GM12878 (cell line): ENCODE results near the gene SLIT1. TPM values are rescaled to one million over a fixed set of nuclear protein-coding genes. Genes with fewer than 3 reads are reported as not detected.

Experiments used
- ATAC-seq: fragments of 200-7000 bp; cut with Tn5 transposase; 3 replicates; pipeline ENCODE4 v1.9.1; 2020; ENCODE audit warnings: mild to moderate bottlenecking, moderate library complexity
- BruUV-seq: library from RNA; stranded (reverse); fragments of 400-500 nt; replicated peaks from 2 replicates; lab custom pipeline; 2021; lab: Mats Ljungman, UMichigan
- CTCF ChIA-PET: fragments of 300-600 bp; sonication (Branson Sonifier 250); formaldehyde crosslinking; extraction: SDS; loops from one replicate; lab custom pipeline; 2021; ENCODE audit warnings: inconsistent platforms; lab: Yijun Ruan, JAX
- POLR2A ChIA-PET: fragments of 350-600 bp; formaldehyde crosslinking; extraction: SDS; loops from one replicate; lab custom pipeline; 2021; ENCODE audit warnings: inconsistent platforms; lab: Charles Lee
- RAD21 ChIA-PET: fragments of 300-600 bp; sonication (Branson Sonifier 250); formaldehyde crosslinking; loops from one replicate; lab custom pipeline; 2023; ENCODE audit warnings: antibody characterized with exemption; ENCODE audit not compliant: unreplicated experiment; lab: Charles Lee
- SMC1A ChIA-PET: fragments of 300-600 bp; sonication (Branson Sonifier 250); formaldehyde crosslinking; loops from one replicate; lab custom pipeline; 2023; ENCODE audit not compliant: unreplicated experiment, uncharacterized antibody; lab: Charles Lee
- DNase-seq: peaks from one replicate; pipeline ENCODE4 v3.0.0-alpha.2; 2011; ENCODE audit warnings: low read depth, low spot score
- FAIRE-seq: peaks from 3 replicates; lab custom pipeline; 2011; peaks lifted over from hg19 to GRCh38; lab: Jason Lieb, UNC
- H2AFZ ChIP-seq: 2 replicates; pipeline ENCODE4 v1.6.0; 2011; ENCODE audit warnings: low read depth, low read length, control low read depth; ENCODE audit not compliant: control insufficient read depth
- H3K27ac ChIP-seq: 2 replicates; pipeline ENCODE4 v1.5.1; 2011; ENCODE audit warnings: control low read depth; ENCODE audit not compliant: control insufficient read depth, insufficient read depth
- H3K27me3 ChIP-seq, 2 experiments: replicated peaks in 1 of 2; 2 replicates each; pipeline versions ENCODE4 v1.6.0 to v1.6.1; 2011; ENCODE audit warnings: low read length in 1 of 2; ENCODE audit not compliant: control insufficient read depth in 2 of 2, insufficient read depth in 2 of 2
- H3K36me3 ChIP-seq, 2 experiments: 2 replicates each; pipeline ENCODE4 v1.5.1; 2011; ENCODE audit warnings: low read length in 1 of 2; ENCODE audit not compliant: control insufficient read depth in 2 of 2, insufficient read depth in 2 of 2
- H3K4me1 ChIP-seq: 2 replicates; pipeline ENCODE4 v1.6.1; 2011; ENCODE audit warnings: mild to moderate bottlenecking, low read length, moderate library complexity, mixed read lengths; ENCODE audit not compliant: control insufficient read depth, insufficient read depth
- H3K4me2 ChIP-seq: 2 replicates; pipeline ENCODE4 v1.6.0; 2011; ENCODE audit warnings: control low read depth; ENCODE audit not compliant: control insufficient read depth, insufficient read depth
- H3K4me3 ChIP-seq: fragments of 200-600 bp; sonication (generic); 2 replicates; pipeline ENCODE4 v1.5.1; 2016
- H3K79me2 ChIP-seq: 2 replicates; pipeline ENCODE4 v1.6.0; 2011; ENCODE audit warnings: low read length; ENCODE audit not compliant: control insufficient read depth, insufficient read depth
- H3K9ac ChIP-seq: 2 replicates; pipeline ENCODE4 v1.8.0; 2011; ENCODE audit warnings: low read length, control low read depth, mixed read lengths; ENCODE audit not compliant: control insufficient read depth, insufficient read depth
- H3K9me3 ChIP-seq: replicated peaks from 3 replicates; pipeline ENCODE4 v1.5.1; 2011; ENCODE audit warnings: mild to moderate bottlenecking, low read length; ENCODE audit not compliant: control insufficient read depth, insufficient read depth
- H4K20me1 ChIP-seq: 2 replicates; pipeline ENCODE4 v1.6.0; 2011; ENCODE audit not compliant: control insufficient read depth, insufficient read depth
- GABPA ChIP-seq: IDR thresholded peaks from 2 replicates; pipeline ENCODE4 v1.6.1; 2014; ENCODE audit warnings: antibody characterized with exemption, low read depth, mild to moderate bottlenecking, inconsistent platforms
- MEF2A ChIP-seq: IDR thresholded peaks from 2 replicates; pipeline ENCODE4 v1.6.1; 2011; ENCODE audit warnings: low read depth, mild to moderate bottlenecking, low read length, moderate library complexity; ENCODE audit not compliant: insufficient read depth
- MTA3 ChIP-seq: IDR thresholded peaks from 2 replicates; pipeline ENCODE4 v1.6.1; 2012; ENCODE audit warnings: low read length, inconsistent platforms, borderline replicate concordance
- SPI1 ChIP-seq: IDR thresholded peaks from 2 replicates; pipeline ENCODE4 v1.6.1; 2011; ENCODE audit warnings: low read depth, mild to moderate bottlenecking, low read length, moderate library complexity, borderline replicate concordance; ENCODE audit not compliant: insufficient read depth
- SUZ12 ChIP-seq: fragments of 200-600 bp; sonication (generic); IDR thresholded peaks from one replicate; pipeline ENCODE4 v1.6.1; 2018; ENCODE audit warnings: antibody characterized with exemption, mild to moderate bottlenecking; ENCODE audit not compliant: unreplicated experiment
- WGBS: methylation state at CpG from one replicate; pipeline ENCODE4 v1.1.6; 2016; ENCODE audit warnings: low lambda C conversion rate; ENCODE audit not compliant: insufficient replicate concordance, insufficient coverage; ENCODE audit errors: missing lambda C conversion rate; 5-methylcytosine and 5-hydroxymethylcytosine counted together
- in situ Hi-C: fragments of 300-500 bp; cut with MboI; formaldehyde crosslinking; loops from 9 replicates; pipeline ENCODE4 v1.14.3; 2018; ENCODE audit warnings: mixed read lengths
- intact Hi-C: fragments of 100-400 bp; cut with micrococcal nuclease; formaldehyde crosslinking; loops from one replicate; pipeline ENCODE4 v1.14.2; 2022; ENCODE audit not compliant: unreplicated experiment
- polyA plus RNA-seq, 11 experiments: library from polyadenylated mRNA; depleted of rRNA in 4 of 11; unstranded in 6 of 11; stranded (reverse) in 5 of 11; fragments of >200 nt; fragmentation: Nextera tagmentation in 4 of 11; fragmentation: Illumina TruSeq in 1 of 11; extraction: Ambion mirVana in 4 of 11; extraction: Trizol in 1 of 11; gene quantifications; 1 replicate in 1 of 11; 2 replicates in 10 of 11; pipeline versions ENCODE4 v1.2.1 to v1.2.3, GENCODE V29; 2011 to 2016; ENCODE audit warnings: inconsistent platforms in 2 of 11, missing spikeins in 2 of 11, low read depth in 1 of 11
- total RNA-seq, 4 experiments: library from RNA; depleted of rRNA in 3 of 4; stranded (reverse); fragments of >200 nt in 3 of 4; fragmentation: Illumina TruSeq in 1 of 4; extraction: Trizol in 1 of 4; gene quantifications; 2 replicates each; pipeline versions ENCODE4 v1.2.1 to v1.2.3, GENCODE V29; 2013 to 2021
- TF ChIP-seq, protein P1 (sequence below): fragments of 450-650 bp; IDR thresholded peaks from 2 replicates; pipeline ENCODE4 v1.6.1; 2017; ENCODE audit warnings: antibody characterized with exemption, mild to moderate bottlenecking, moderate library complexity
- TF ChIP-seq, protein P2 (sequence below): fragments of 450-650 bp; IDR thresholded peaks from 2 replicates; pipeline ENCODE4 v1.6.1; 2016; ENCODE audit warnings: mild to moderate bottlenecking
- TF ChIP-seq, protein P3 (sequence below): IDR thresholded peaks from 2 replicates; pipeline ENCODE4 v1.6.1; 2011; ENCODE audit warnings: borderline replicate concordance, low read depth, mild to moderate bottlenecking, moderate library complexity, mixed read lengths, low read length; ENCODE audit not compliant: insufficient read depth; ENCODE audit errors: extremely low read length
- TF ChIP-seq, protein P4 (sequence below): fragments of 450-650 bp; IDR thresholded peaks from 2 replicates; pipeline ENCODE4 v1.6.1; 2017; ENCODE audit warnings: mild to moderate bottlenecking, moderate library complexity
- TF ChIP-seq, protein P5 (sequence below): fragments of 450-650 bp; conservative IDR thresholded peaks from 2 replicates; pipeline ENCODE4 v1.6.1; 2017; ENCODE audit warnings: mild to moderate bottlenecking, moderate library complexity

SLIT1 gene
- total and polyA plus RNA-seq, 10 of the 15 experiments (the other 5 are each of a cell fraction or from before 2014, with no cell fraction given) = 0.04 to 0.19 (median 0.06) TPM; not detected in 4

DNA sequence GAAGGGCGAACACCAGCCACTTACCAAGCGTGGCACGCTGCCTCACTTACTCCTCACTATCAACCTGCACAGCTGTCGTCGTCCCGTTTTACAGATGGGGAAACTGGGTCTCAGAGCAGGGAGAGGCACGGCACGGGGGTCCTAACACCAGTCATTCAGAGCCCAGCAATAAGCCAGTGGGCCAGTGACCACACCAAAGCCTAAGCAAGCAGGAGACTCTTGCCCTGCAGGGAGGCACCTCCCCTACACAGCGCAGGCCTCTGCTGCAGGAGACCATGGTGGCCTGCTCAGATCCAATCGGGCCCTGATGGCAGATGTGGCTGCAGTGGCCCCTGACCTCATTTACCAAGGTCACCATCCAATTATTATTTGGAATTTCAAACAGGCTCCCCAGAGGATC lies 4.8 kb downstream of the SLIT1 start (continued):
- TF ChIP-seq, protein P1, sequence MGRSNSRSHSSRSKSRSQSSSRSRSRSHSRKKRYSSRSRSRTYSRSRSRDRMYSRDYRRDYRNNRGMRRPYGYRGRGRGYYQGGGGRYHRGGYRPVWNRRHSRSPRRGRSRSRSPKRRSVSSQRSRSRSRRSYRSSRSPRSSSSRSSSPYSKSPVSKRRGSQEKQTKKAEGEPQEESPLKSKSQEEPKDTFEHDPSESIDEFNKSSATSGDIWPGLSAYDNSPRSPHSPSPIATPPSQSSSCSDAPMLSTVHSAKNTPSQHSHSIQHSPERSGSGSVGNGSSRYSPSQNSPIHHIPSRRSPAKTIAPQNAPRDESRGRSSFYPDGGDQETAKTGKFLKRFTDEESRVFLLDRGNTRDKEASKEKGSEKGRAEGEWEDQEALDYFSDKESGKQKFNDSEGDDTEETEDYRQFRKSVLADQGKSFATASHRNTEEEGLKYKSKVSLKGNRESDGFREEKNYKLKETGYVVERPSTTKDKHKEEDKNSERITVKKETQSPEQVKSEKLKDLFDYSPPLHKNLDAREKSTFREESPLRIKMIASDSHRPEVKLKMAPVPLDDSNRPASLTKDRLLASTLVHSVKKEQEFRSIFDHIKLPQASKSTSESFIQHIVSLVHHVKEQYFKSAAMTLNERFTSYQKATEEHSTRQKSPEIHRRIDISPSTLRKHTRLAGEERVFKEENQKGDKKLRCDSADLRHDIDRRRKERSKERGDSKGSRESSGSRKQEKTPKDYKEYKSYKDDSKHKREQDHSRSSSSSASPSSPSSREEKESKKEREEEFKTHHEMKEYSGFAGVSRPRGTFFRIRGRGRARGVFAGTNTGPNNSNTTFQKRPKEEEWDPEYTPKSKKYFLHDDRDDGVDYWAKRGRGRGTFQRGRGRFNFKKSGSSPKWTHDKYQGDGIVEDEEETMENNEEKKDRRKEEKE = no peak
- TF ChIP-seq, protein P2, sequence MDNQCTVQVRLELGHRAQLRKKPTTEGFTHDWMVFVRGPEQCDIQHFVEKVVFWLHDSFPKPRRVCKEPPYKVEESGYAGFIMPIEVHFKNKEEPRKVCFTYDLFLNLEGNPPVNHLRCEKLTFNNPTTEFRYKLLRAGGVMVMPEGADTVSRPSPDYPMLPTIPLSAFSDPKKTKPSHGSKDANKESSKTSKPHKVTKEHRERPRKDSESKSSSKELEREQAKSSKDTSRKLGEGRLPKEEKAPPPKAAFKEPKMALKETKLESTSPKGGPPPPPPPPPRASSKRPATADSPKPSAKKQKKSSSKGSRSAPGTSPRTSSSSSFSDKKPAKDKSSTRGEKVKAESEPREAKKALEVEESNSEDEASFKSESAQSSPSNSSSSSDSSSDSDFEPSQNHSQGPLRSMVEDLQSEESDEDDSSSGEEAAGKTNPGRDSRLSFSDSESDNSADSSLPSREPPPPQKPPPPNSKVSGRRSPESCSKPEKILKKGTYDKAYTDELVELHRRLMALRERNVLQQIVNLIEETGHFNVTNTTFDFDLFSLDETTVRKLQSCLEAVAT = no peak

DNA sequence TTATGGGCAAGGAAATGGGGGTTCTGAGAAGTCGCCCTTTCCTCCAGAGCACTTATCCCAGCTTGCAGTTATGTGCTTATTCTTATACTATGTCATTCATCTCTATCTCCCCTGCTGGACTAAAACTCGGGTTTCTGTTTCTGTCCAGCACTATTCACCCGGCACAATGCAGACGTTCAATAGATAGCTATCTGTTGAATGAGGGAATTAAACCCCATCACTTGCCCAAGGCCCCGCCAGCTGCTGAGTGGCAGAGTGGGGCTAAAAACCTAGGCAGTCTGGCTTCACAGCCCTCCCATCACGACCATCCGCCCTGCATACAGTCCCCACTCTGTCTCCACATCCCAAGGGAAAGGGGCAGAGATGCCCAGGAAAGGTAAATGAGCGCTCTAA lies 5.4 kb downstream of the SLIT1 start:
- H3K9me3 ChIP-seq = no peaks in the 10 kb centered on the region
- H4K20me1 ChIP-seq = no peaks in the 10 kb centered on the region
- no peaks in the 10 kb centered on the region for H3K79me2 ChIP-seq
- ChIA-PET POLR2A (no interaction called here), SMC1A (no interaction called here), RAD21 (no interaction called here), CTCF (interaction anchor here (0.6 to 1.2 kb wide), 4 partner anchors 11 to 109 kb away, joined by 3 read pairs; no protein-coding TSS in a partner anchor)
- no peak for ATAC-seq
- no TSS peak for BruUV-seq
- peaks cover 15 to 16% of the 10 kb centered on the region in 2 experiments for H3K27me3 ChIP-seq
- no peak overlapping the region for H3K27ac ChIP-seq
- FAIRE-seq = no peak
- no peaks in the 10 kb centered on the region for H3K36me3 ChIP-seq
- DNase-seq = no peak
- H3K4me2 ChIP-seq = no peak overlapping the region
- no peaks in the 10 kb centered on the region for H3K4me1 ChIP-seq
- H2AFZ ChIP-seq = no peak overlapping the region
- no peak overlapping the region for H3K9ac ChIP-seq
- no peak overlapping the region for H3K4me3 ChIP-seq
- 29% methylated on average over 8 of the region's 8 CpGs for whole genome bisulfite sequencing
- in situ Hi-C loops = no loop called here
- intact Hi-C loops = no loop called here
- TF ChIP-seq, protein P3, sequence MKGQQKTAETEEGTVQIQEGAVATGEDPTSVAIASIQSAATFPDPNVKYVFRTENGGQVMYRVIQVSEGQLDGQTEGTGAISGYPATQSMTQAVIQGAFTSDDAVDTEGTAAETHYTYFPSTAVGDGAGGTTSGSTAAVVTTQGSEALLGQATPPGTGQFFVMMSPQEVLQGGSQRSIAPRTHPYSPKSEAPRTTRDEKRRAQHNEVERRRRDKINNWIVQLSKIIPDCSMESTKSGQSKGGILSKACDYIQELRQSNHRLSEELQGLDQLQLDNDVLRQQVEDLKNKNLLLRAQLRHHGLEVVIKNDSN = no peak
- TF ChIP-seq MTA3 = no peak
- TF ChIP-seq SUZ12 = no peak
- TF ChIP-seq MEF2A = no peak
- TF ChIP-seq, protein P4, sequence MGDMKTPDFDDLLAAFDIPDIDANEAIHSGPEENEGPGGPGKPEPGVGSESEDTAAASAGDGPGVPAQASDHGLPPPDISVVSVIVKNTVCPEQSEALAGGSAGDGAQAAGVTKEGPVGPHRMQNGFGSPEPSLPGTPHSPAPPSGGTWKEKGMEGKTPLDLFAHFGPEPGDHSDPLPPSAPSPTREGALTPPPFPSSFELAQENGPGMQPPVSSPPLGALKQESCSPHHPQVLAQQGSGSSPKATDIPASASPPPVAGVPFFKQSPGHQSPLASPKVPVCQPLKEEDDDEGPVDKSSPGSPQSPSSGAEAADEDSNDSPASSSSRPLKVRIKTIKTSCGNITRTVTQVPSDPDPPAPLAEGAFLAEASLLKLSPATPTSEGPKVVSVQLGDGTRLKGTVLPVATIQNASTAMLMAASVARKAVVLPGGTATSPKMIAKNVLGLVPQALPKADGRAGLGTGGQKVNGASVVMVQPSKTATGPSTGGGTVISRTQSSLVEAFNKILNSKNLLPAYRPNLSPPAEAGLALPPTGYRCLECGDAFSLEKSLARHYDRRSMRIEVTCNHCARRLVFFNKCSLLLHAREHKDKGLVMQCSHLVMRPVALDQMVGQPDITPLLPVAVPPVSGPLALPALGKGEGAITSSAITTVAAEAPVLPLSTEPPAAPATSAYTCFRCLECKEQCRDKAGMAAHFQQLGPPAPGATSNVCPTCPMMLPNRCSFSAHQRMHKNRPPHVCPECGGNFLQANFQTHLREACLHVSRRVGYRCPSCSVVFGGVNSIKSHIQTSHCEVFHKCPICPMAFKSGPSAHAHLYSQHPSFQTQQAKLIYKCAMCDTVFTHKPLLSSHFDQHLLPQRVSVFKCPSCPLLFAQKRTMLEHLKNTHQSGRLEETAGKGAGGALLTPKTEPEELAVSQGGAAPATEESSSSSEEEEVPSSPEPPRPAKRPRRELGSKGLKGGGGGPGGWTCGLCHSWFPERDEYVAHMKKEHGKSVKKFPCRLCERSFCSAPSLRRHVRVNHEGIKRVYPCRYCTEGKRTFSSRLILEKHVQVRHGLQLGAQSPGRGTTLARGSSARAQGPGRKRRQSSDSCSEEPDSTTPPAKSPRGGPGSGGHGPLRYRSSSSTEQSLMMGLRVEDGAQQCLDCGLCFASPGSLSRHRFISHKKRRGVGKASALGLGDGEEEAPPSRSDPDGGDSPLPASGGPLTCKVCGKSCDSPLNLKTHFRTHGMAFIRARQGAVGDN = no peak
- TF ChIP-seq GABPA = no peak
- TF ChIP-seq, protein P5, sequence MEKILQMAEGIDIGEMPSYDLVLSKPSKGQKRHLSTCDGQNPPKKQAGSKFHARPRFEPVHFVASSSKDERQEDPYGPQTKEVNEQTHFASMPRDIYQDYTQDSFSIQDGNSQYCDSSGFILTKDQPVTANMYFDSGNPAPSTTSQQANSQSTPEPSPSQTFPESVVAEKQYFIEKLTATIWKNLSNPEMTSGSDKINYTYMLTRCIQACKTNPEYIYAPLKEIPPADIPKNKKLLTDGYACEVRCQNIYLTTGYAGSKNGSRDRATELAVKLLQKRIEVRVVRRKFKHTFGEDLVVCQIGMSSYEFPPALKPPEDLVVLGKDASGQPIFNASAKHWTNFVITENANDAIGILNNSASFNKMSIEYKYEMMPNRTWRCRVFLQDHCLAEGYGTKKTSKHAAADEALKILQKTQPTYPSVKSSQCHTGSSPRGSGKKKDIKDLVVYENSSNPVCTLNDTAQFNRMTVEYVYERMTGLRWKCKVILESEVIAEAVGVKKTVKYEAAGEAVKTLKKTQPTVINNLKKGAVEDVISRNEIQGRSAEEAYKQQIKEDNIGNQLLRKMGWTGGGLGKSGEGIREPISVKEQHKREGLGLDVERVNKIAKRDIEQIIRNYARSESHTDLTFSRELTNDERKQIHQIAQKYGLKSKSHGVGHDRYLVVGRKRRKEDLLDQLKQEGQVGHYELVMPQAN = no peak
- no peak for TF ChIP-seq SPI1
